ENCODE measurements around the gene SIK2. TPM values are rescaled to one million over a fixed set of nuclear protein-coding genes. Genes with fewer than 3 reads are reported as not detected.

The SIK2 gene
- total and polyA plus RNA-seq, 2 donors (not counting 1 experiment from before 2014, with no cell fraction given): 4.9 to 21.8 TPM

GRCh38 chr11:111749646-111750045, 147.4 kb downstream of the SIK2 start:
- intact Hi-C loops (cut with micrococcal nuclease): no loop called here
- no peak overlapping the region for H3K4me3 Mint-ChIP-seq
- Histone ChIP-seq H3K27me3 (replicated peaks in 1 of 4; ENCODE audit: control extremely low read depth in 1 of 4, control insufficient read depth in 3 of 4, insufficient read depth in 4 of 4, low read length in 3 of 4) (no peaks in the 10 kb centered on the region), H3K27ac (ENCODE audit: low read length in 2 of 2) (no peak overlapping the region), H3K9ac (ENCODE audit: low read length) (no peak overlapping the region), H3K9me3 (ENCODE audit: control extremely low read depth in 1 of 3, control insufficient read depth in 2 of 3, insufficient read depth in 1 of 3, low read length in 2 of 3) (peaks cover 0 to 1% (median 0%) of the 10 kb centered on the region in 3 donors), H2AFZ (ENCODE audit: insufficient read depth, low read depth, low read length, poor library complexity, severe bottlenecking) (no peak overlapping the region), H3K79me2 (ENCODE audit: control insufficient read depth, insufficient read depth, low read length) (no peaks in the 10 kb centered on the region), H3K4me2 (replicated peaks; ENCODE audit: low read depth, low read length, poor library complexity, severe bottlenecking) (no peak overlapping the region), H3K4me3 (ENCODE audit: control extremely low read depth in 1 of 5, extremely low read depth in 1 of 5, insufficient read depth in 1 of 5, low read depth in 2 of 5, low read length in 4 of 5) (no peak overlapping the region), H3K36me3 (replicated peaks in 1 of 2; ENCODE audit: control extremely low read depth in 1 of 2, control insufficient read depth in 1 of 2, extremely low read depth in 1 of 2, insufficient read depth in 2 of 2, low read length in 1 of 2) (peaks cover 11 to 80% of the 10 kb centered on the region in 2 experiments), H3K4me1 (ENCODE audit: control insufficient read depth in 2 of 2, insufficient read depth in 2 of 2, low read length in 2 of 2) (no peaks in the 10 kb centered on the region), H4K20me1 (ENCODE audit: control insufficient read depth, insufficient read depth, low read length, poor library complexity, severe bottlenecking) (no peaks in the 10 kb centered on the region)
- peaks cover 3% of the 10 kb centered on the region for H3K9me3 Mint-ChIP-seq (ENCODE audit: insufficient read depth)
- H3K27me3 Mint-ChIP-seq: no peaks in the 10 kb centered on the region
- DNase-seq: no peak
- ATAC-seq (ENCODE audit: low read depth): no peak
- H3K4me1 Mint-ChIP-seq: no peaks in the 10 kb centered on the region
- no peak for TF ChIP-seq CTCF (IDR thresholded peaks at IDR 0.05)
- no peak for TF ChIP-seq EZH2 (IDR thresholded peaks at IDR 0.05; ENCODE audit: borderline replicate concordance, insufficient read depth, low read depth, low read length, poor library complexity, severe bottlenecking)
- no peak overlapping the region for H3K27ac Mint-ChIP-seq
- CTCF ChIA-PET: no interaction called here
- POLR2A ChIA-PET: no interaction called here

- ATAC-seq (ENCODE audit: low read depth) (no peak), DNase-seq (no peak)
- no peak overlapping the region for H3K4me3 ChIP-seq (ENCODE audit: control extremely low read depth in 1 of 5, extremely low read depth in 1 of 5, insufficient read depth in 1 of 5, low read depth in 2 of 5, low read length in 4 of 5)
- Mint-ChIP-seq H3K4me3 (no peak overlapping the region), H3K9me3 (ENCODE audit: insufficient read depth) (no peaks in the 10 kb centered on the region), H3K27me3 (no peaks in the 10 kb centered on the region), H3K27ac (no peak overlapping the region), H3K4me1 (no peaks in the 10 kb centered on the region)
- H3K9ac ChIP-seq (ENCODE audit: low read length): no peak overlapping the region
- H2AFZ ChIP-seq (ENCODE audit: insufficient read depth, low read depth, low read length, poor library complexity, severe bottlenecking): no peak overlapping the region
- no peak for TF ChIP-seq EZH2 (IDR thresholded peaks at IDR 0.05; ENCODE audit: borderline replicate concordance, insufficient read depth, low read depth, low read length, poor library complexity, severe bottlenecking)
- TF ChIP-seq CTCF (IDR thresholded peaks at IDR 0.05): no peak
- H3K79me2 ChIP-seq (ENCODE audit: control insufficient read depth, insufficient read depth, low read length): no peaks in the 10 kb centered on the region
- intact Hi-C loops (cut with micrococcal nuclease): no loop called here
- H3K4me1 ChIP-seq (ENCODE audit: control insufficient read depth in 2 of 2, insufficient read depth in 2 of 2, low read length in 2 of 2): no peaks in the 10 kb centered on the region
- peaks cover 9 to 69% of the 10 kb centered on the region in 2 experiments for H3K36me3 ChIP-seq (replicated peaks in 1 of 2; ENCODE audit: control extremely low read depth in 1 of 2, control insufficient read depth in 1 of 2, extremely low read depth in 1 of 2, insufficient read depth in 2 of 2, low read length in 1 of 2)
- H3K9me3 ChIP-seq (ENCODE audit: control extremely low read depth in 1 of 3, control insufficient read depth in 2 of 3, insufficient read depth in 1 of 3, low read length in 2 of 3): no peaks in the 10 kb centered on the region
- ChIA-PET CTCF (interaction anchor here (0.7 kb wide), 1 partner anchor 989 kb away, joined by 3 read pairs; no protein-coding TSS in a partner anchor), POLR2A (no interaction called here)
- no peaks in the 10 kb centered on the region for H3K27me3 ChIP-seq (replicated peaks in 1 of 4; ENCODE audit: control extremely low read depth in 1 of 4, control insufficient read depth in 3 of 4, insufficient read depth in 4 of 4, low read length in 3 of 4)
- no peak overlapping the region for H3K27ac ChIP-seq (ENCODE audit: low read length in 2 of 2)
- WGBS (ENCODE audit: insufficient coverage): no CpG with 5 or more reads among the region's 6 CpGs
- no peaks in the 10 kb centered on the region for H4K20me1 ChIP-seq (ENCODE audit: control insufficient read depth, insufficient read depth, low read length, poor library complexity, severe bottlenecking)
- H3K4me2 ChIP-seq (replicated peaks; ENCODE audit: low read depth, low read length, poor library complexity, severe bottlenecking): no peak overlapping the region
These were observed 153.8 kb downstream of the SIK2 start for GRCh38 chr11:111756097-111756496.
